Naive thymus-derived CD8-positive, alpha-beta T cell (primary cell): ENCODE data around the gene JUNB. TPM values are rescaled to one million over a fixed set of nuclear protein-coding genes. Genes with fewer than 3 reads are reported as not detected.

ENCODE experiments used
- ATAC-seq, 2 donors: fragments of 150-1000 bp; cut with Tn5 transposase in 1 of 2; sonication (Bioruptor Pico), chemical (Tn5 transposase) in 1 of 2; 1 replicate in 1 of 2; 2 replicates in 1 of 2; pipeline ENCODE4 v1.10.0; 2021; ENCODE audit warnings: mild to moderate bottlenecking in 2 of 2, moderate library complexity in 2 of 2
- POLR2A ChIA-PET: fragments of 350-600 bp; sonication (Branson Sonifier 250); formaldehyde crosslinking; loops from one replicate; lab custom pipeline; 2021; ENCODE audit warnings: antibody characterized with exemption; lab: Charles Lee
- DNase-seq, 10 donors: peaks; one replicate each; pipeline versions ENCODE4 v3.0.0 to v3.0.0-alpha.2; 2020 to 2022
- H3K27ac Mint-ChIP-seq, 10 donors: one replicate each; pipeline ENCODE4 v1.8.0; 2020 to 2022; ENCODE audit warnings: mild to moderate bottlenecking in 10 of 10, mixed read lengths in 10 of 10, moderate library complexity in 4 of 10, inconsistent platforms in 1 of 10
- H3K27me3 Mint-ChIP-seq, 5 donors: one replicate each; pipeline ENCODE4 v1.8.0; 2021 to 2022; ENCODE audit warnings: mixed read lengths in 5 of 5
- H3K36me3 Mint-ChIP-seq, 3 donors: one replicate each; pipeline ENCODE4 v1.8.0; 2020 to 2022; ENCODE audit warnings: mixed read lengths in 3 of 3, mild to moderate bottlenecking in 2 of 3, inconsistent platforms in 1 of 3
- H3K4me1 Mint-ChIP-seq, 4 donors: one replicate each; pipeline ENCODE4 v1.8.0; 2021 to 2022; ENCODE audit warnings: mixed read lengths in 4 of 4
- H3K4me3 Mint-ChIP-seq, 10 donors: one replicate each; pipeline ENCODE4 v1.8.0; 2020 to 2022; ENCODE audit warnings: mild to moderate bottlenecking in 10 of 10, mixed read lengths in 10 of 10, moderate library complexity in 6 of 10, inconsistent platforms in 1 of 10
- H3K9me3 Mint-ChIP-seq, 9 donors: one replicate each; pipeline ENCODE4 v1.8.0; 2020 to 2022; ENCODE audit warnings: mixed read lengths in 9 of 9, mild to moderate bottlenecking in 3 of 9, inconsistent platforms in 1 of 9, moderate library complexity in 1 of 9
- polyA plus RNA-seq, 3 donors: library from polyadenylated mRNA; unstranded; fragments of 300-500 nt; fragmentation: Illumina TruSeq; gene quantifications; one replicate each; pipeline ENCODE4 v1.2.3, GENCODE V29; 2021
- total RNA-seq, 8 experiments: library from RNA in 2 of 8; stranded (reverse) in 2 of 8; gene quantifications; one replicate each; pipeline ENCODE4 v1.2.3 and lab custom pipeline; 2021 to 2026

The JUNB gene
- total and polyA plus RNA-seq, 5 experiments from 2014 or later: 99.1 to 1,468 (median 845) TPM

DNA sequence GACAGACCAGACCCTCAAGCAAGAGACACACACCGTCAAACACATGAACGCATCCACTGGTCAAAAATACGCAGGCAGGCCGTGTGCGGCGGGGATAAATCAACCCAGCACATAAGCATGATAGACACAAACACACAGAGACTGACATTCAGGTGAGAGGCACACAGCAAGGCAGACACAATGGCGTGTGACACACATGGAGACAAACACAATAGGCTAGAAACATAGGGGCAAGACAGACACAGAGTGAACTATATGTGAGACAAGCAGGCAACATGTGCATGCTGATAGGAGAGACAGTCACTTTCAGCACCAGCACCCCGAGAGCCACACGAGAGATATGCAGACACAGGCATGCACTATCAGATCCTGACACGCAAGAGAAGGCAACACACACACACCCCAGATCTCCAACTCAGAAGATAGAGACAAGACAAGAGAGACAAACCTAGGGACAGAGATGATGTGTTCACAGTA, 6.9 kb upstream of the JUNB start:
- H3K27me3 Mint-ChIP-seq: no peaks in the 10 kb centered on the region
- no peak overlapping the region for H3K4me3 Mint-ChIP-seq
- ATAC-seq (peak; percentile 2 to 13), DNase-seq (peak in 4 of 10 donors; percentile 43 to 57 (median 53))
- H3K9me3 Mint-ChIP-seq: no peaks in the 10 kb centered on the region
- POLR2A ChIA-PET: interaction anchor here (20.9 kb wide), 1 partner anchor 13 kb away, joined by 1021 read pairs; the partner anchor contains the start of genes JUNB, PRDX2 and THSD8
- H3K4me1 Mint-ChIP-seq: peaks cover 17 to 53% (median 28%) of the 10 kb centered on the region in 4 donors
- no peaks in the 10 kb centered on the region for H3K36me3 Mint-ChIP-seq
- no peak overlapping the region for H3K27ac Mint-ChIP-seq

DNA sequence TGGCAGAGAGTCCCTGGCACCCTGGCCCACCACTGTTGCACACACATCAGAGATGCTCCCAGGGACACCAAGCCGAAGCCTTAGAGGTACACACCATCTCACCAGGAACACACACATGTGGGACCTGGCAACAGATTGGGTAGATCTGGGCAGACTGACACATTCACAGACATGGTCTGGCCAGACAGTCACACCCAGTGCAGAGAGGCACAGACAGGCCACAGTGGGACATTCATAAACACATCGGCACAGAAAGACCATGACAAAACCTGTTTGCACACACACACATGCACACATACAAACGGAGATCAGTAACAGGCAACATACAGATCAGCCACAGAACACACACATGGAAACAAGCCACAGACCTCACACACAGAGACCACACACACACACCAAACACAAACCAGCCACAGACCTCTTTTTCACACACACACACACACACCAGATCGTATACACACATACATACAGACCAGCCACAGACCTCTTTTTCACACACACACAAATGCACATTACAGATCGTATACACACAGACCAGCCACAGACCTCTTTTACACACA, 6.3 kb upstream of the JUNB start:
- Mint-ChIP-seq H3K4me3 (no peak overlapping the region), H3K27ac (no peak overlapping the region), H3K9me3 (no peaks in the 10 kb centered on the region), H3K36me3 (no peaks in the 10 kb centered on the region), H3K4me1 (peaks cover 17 to 48% (median 25%) of the 10 kb centered on the region in 4 donors), H3K27me3 (no peaks in the 10 kb centered on the region)
- DNase-seq (peak in 8 of 10 donors; percentile 15 to 72 (median 61)), ATAC-seq (peak in 1 of 2 donors; percentile 1)
- POLR2A ChIA-PET: interaction anchor here (0.7 to 1.4 kb wide), 2 partner anchors 11 to 1590 kb away, joined by 3 to 4 read pairs; no protein-coding TSS in a partner anchor

DNA sequence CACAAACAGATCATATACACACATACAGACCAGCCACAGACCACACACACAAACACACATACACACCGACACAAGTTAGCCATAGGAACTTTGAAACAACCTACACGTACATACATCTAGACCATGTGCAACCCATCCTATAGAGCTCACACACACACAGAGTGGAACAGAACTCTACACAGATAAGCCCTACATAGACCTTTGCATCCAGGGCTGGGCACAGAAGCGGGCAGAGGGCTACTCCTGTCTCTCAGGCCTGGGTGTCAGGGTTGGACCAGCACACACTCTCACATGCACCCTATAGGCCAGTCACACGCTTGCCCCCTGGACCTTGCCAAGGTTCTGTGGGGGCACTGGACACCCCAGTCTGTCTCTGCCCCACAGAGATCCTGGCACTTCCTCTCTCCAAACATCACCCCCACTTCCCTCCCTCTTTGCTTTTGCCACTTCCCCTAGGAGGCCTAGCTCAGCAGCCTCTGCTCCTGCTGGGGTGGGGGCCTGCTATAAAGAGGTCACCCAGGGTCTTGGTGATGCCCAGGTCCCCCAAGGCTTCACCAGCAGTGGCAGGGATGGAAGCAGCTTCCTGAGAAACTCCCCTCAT, 5.8 kb upstream of the JUNB start:
- no peaks in the 10 kb centered on the region for H3K9me3 Mint-ChIP-seq
- peaks cover 21 to 49% (median 28%) of the 10 kb centered on the region in 4 donors for H3K4me1 Mint-ChIP-seq
- H3K36me3 Mint-ChIP-seq: no peaks in the 10 kb centered on the region
- H3K27ac Mint-ChIP-seq: no peak overlapping the region
- no peak for ATAC-seq
- H3K4me3 Mint-ChIP-seq: no peak overlapping the region
- no peaks in the 10 kb centered on the region for H3K27me3 Mint-ChIP-seq
- POLR2A ChIA-PET: interaction anchor here (0.6 to 1.4 kb wide), 3 partner anchors 10 to 1591 kb away, joined by 3 to 8 read pairs (median 4); no protein-coding TSS in a partner anchor
- peak in 1 of 10 donors; percentile 50 for DNase-seq

DNA sequence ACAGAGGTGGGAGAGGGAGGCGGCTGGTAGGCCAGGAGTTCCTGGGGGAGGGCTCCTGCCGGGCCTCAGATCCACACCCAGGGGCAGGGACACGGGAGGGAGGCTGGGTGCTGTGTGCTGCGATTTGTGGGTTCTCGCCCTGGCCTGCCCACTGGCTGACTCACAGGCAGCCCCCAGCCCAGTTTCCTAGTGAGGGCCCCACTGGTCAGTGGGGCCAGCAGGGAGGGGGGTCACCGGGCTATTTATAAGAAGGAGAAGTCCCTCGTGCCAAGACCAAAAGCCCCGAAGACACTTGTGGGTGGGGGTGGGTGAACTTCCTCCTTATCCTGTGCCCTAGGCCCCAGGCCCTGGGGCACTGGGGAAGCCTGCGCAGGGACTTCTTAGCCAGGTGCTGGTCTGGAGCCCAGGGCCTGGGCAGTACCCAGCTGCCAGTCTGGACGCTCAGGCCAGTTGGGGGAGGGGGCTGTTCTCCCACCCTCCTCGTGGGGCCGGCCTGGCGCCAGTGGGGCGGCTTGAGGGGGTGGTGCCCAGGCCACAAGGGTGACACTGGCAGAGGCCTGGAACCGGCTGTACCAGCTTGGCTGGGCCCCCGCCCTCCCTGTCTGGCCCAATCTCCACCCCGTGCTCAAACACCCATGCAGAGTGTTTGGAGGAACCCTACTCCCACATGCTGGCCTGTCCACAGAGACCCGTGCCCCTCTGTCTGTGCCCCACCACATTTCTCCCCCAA, 5.0 kb upstream of the JUNB start:
- Mint-ChIP-seq H3K9me3 (no peaks in the 10 kb centered on the region), H3K27me3 (peaks cover 0 to 1% (median 0%) of the 10 kb centered on the region in 5 donors), H3K36me3 (no peaks in the 10 kb centered on the region), H3K4me3 (peak overlapping the region in 1 of 10 donors; percentile 32), H3K27ac (peak overlapping the region in 9 of 10 donors; percentile 29 to 98 (median 75)), H3K4me1 (peaks cover 28 to 56% (median 35%) of the 10 kb centered on the region in 4 donors)
- DNase-seq: peak in 1 of 10 donors; percentile 22
- POLR2A ChIA-PET: interaction anchor here (1.4 kb wide), 1 partner anchor 10 kb away, joined by 3 read pairs; no protein-coding TSS in a partner anchor
- ATAC-seq: no peak

DNA sequence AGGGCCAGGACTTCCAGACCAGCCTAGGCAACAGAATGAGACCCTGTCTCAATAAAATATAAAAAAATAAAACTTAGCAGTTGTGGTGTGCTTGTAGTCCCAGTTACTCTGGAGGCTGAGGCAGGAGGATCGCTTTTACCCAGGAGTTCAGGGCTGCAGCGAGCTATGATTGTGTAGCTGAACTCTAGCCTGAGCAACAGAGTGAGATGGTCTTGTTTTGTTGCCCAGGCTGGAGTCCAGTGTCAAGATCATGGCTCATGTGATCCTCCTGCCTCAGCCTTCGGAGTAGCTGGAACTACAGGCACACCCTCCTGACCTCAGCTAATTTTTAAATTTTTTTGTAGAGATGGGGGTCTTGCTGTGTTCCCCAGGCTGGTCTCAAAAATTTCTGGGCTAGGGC, 4.3 kb upstream of the JUNB start:
- H3K36me3 Mint-ChIP-seq: no peaks in the 10 kb centered on the region
- H3K4me3 Mint-ChIP-seq: peak overlapping the region in 1 of 10 donors; percentile 28
- POLR2A ChIA-PET: interaction anchor here (2.9 kb wide), 1 partner anchor 9 kb away, joined by 34 read pairs; no protein-coding TSS in a partner anchor
- no peak for ATAC-seq
- H3K4me1 Mint-ChIP-seq: peaks cover 23 to 50% (median 30%) of the 10 kb centered on the region in 4 donors
- H3K9me3 Mint-ChIP-seq: no peaks in the 10 kb centered on the region
- H3K27ac Mint-ChIP-seq: peak overlapping the region in 9 of 10 donors; percentile 2 to 98 (median 86)
- DNase-seq: no peak
- peaks cover 0 to 2% (median 0%) of the 10 kb centered on the region in 5 donors for H3K27me3 Mint-ChIP-seq

DNA sequence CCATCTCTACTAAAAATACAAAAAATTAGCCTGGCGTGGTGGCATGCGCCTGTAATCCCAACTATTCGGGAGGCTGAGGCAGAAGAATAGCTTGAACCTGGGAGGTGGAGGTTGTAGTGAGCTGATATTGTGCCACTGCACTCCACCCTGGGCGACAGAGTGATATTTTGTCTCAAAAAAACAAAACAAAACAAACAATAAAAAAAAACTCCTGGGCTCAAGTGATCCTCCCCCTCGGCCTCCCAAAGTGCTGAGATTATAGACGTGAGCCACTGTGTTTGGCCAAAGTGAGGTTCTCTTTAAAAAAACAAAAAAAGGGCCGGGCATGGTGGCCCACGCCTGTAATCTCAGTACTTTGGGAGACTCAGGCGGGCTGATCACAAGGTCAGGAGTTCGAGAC, 3.8 kb upstream of the JUNB start:
- Mint-ChIP-seq H3K4me3 (peak overlapping the region in 1 of 10 donors; percentile 28), H3K36me3 (no peaks in the 10 kb centered on the region), H3K4me1 (peaks cover 20 to 47% (median 27%) of the 10 kb centered on the region in 4 donors), H3K27ac (peak overlapping the region in 8 of 10 donors; percentile 29 to 98 (median 92)), H3K27me3 (peaks cover 0 to 2% (median 0%) of the 10 kb centered on the region in 5 donors), H3K9me3 (no peaks in the 10 kb centered on the region)
- ATAC-seq: no peak
- DNase-seq: no peak
- POLR2A ChIA-PET: interaction anchor here (2.9 kb wide), 1 partner anchor 10 kb away, joined by 34 read pairs; no protein-coding TSS in a partner anchor

DNA sequence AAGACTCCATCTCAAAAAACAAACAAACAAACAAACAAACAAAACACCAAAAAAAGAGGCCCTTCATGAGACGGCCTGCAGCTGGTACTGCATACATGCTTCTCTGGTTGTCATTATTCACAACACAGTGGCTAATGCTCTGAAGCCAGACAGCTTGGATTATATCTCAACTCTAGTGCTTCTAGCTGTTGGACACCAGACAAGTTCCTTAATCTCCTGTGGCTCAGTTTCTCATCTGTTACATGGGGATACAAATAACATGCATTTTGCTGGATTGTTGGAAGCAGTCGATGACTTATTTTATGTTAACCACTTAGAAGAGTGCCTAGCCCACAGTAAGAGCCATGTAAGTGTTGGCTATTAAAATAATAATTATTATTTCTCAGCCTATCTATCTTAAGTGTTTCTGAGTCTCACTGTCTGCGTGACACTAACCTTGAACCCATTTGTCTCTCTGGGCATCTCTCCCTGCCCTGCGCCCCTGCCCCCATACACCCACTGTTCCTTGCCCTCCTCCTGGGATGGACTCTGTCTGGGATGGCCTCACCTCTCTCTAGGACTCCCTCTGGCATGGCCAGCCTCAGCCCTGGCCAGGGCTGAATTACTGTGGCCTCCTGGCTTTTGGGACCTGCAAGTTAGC, 3.1 kb upstream of the JUNB start:
- POLR2A ChIA-PET: interaction anchor here (1.1 to 2.9 kb wide), 2 partner anchors 11 to 311 kb away, joined by 4 to 34 read pairs; no protein-coding TSS in a partner anchor
- peak overlapping the region in 9 of 10 donors; percentile 85 to 98 (median 98) for H3K27ac Mint-ChIP-seq
- peaks cover 0 to 2% (median 0%) of the 10 kb centered on the region in 9 donors for H3K9me3 Mint-ChIP-seq
- peaks cover 20 to 45% (median 29%) of the 10 kb centered on the region in 4 donors for H3K4me1 Mint-ChIP-seq
- no peak for ATAC-seq
- peaks cover 0 to 5% (median 4%) of the 10 kb centered on the region in 3 donors for H3K36me3 Mint-ChIP-seq
- H3K4me3 Mint-ChIP-seq: peak overlapping the region in 3 of 10 donors; percentile 37 to 89 (median 63)
- peaks cover 0 to 2% (median 0%) of the 10 kb centered on the region in 5 donors for H3K27me3 Mint-ChIP-seq
- DNase-seq: no peak

DNA sequence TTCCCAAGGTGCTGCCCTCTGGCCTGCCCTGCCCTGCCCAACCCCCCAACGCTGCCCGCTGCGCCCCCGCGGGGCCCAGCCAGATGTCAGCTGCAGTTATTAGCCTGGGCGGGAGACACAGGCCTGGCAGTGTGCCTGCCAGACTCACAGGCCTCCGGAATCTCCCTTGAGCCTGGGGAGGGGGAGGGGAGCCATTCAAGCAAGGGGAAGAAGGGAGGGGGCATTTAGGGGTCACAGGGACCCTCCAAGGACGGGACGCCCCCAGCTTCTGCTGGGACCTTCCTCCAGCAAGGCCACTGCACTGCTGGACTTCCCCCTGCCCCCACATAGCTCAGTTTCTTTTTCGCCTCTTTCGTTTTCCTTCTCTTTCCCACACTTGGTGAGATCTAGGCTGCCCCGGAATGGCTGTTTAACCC, 2.6 kb upstream of the JUNB start:
- H3K27me3 Mint-ChIP-seq: peaks cover 0 to 4% (median 0%) of the 10 kb centered on the region in 5 donors
- H3K27ac Mint-ChIP-seq: peak overlapping the region in 9 of 10 donors; percentile 94 to 98 (median 98)
- POLR2A ChIA-PET: interaction anchor here (1.1 to 2.9 kb wide), 2 partner anchors 11 to 311 kb away, joined by 4 to 34 read pairs; no protein-coding TSS in a partner anchor
- peaks cover 17 to 39% (median 28%) of the 10 kb centered on the region in 4 donors for H3K4me1 Mint-ChIP-seq
- DNase-seq: peak in 3 of 10 donors; percentile 37 to 51 (median 42)
- peak overlapping the region; percentile 68 to 99 (median 80) for H3K4me3 Mint-ChIP-seq
- H3K9me3 Mint-ChIP-seq: peaks cover 0 to 4% (median 0%) of the 10 kb centered on the region in 9 donors
- no peak for ATAC-seq
- H3K36me3 Mint-ChIP-seq: peaks cover 1 to 7% (median 5%) of the 10 kb centered on the region in 3 donors

DNA sequence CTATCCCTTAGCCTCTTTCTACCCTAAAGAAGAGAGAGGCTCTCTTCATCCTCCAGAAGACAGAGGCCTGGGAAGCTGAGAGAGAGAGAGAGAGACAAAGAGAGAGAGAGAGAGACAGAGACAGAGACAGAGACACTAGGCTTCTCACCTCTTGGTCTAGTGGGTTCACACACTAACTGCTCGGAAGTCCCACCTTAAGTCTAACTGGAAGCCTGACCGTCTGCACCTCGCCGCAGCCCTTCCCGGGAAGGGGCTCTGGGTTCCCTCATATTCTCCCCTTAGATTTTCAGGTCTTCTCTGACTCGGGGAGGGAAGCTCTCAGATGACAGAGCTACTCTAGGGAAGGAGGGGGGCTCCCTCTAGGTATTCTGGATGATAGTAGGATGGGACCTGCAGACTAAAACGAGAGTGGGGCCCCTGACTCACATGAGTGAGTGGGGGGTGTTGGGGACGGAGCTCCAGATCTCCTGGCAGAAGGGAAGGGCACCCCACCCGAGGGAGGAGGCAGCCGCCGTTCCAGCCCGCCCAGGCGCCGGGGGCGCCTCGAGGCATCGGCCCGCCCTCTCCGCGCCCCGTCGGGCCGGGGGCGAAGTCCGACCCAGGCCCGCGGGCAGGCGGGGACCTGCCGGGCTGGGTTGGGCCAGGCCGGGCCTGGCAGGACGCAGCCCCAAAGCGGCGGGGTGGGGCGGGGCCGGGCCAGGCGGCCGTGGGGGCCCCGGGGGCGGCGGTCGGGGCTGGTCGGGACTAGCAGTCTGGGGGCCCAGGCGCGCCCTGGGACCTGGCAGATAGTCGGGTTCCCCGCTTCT, 2.0 kb upstream of the JUNB start:
- POLR2A ChIA-PET: interaction anchor here (0.6 to 2.9 kb wide), 3 partner anchors 9 to 310 kb away, joined by 4 to 34 read pairs (median 4); no protein-coding TSS in a partner anchor
- DNase-seq (peak in 3 of 10 donors; percentile 21 to 48 (median 44)), ATAC-seq (no peak)
- peak overlapping the region in 9 of 10 donors; percentile 94 to 100 (median 98) for H3K27ac Mint-ChIP-seq
- peaks cover 1 to 7% (median 5%) of the 10 kb centered on the region in 3 donors for H3K36me3 Mint-ChIP-seq
- peak overlapping the region; percentile 68 to 99 (median 80) for H3K4me3 Mint-ChIP-seq
- H3K4me1 Mint-ChIP-seq: peaks cover 20 to 42% (median 33%) of the 10 kb centered on the region in 4 donors
- peaks cover 0 to 4% (median 0%) of the 10 kb centered on the region in 5 donors for H3K27me3 Mint-ChIP-seq
- H3K9me3 Mint-ChIP-seq: peaks cover 0 to 4% (median 0%) of the 10 kb centered on the region in 9 donors

DNA sequence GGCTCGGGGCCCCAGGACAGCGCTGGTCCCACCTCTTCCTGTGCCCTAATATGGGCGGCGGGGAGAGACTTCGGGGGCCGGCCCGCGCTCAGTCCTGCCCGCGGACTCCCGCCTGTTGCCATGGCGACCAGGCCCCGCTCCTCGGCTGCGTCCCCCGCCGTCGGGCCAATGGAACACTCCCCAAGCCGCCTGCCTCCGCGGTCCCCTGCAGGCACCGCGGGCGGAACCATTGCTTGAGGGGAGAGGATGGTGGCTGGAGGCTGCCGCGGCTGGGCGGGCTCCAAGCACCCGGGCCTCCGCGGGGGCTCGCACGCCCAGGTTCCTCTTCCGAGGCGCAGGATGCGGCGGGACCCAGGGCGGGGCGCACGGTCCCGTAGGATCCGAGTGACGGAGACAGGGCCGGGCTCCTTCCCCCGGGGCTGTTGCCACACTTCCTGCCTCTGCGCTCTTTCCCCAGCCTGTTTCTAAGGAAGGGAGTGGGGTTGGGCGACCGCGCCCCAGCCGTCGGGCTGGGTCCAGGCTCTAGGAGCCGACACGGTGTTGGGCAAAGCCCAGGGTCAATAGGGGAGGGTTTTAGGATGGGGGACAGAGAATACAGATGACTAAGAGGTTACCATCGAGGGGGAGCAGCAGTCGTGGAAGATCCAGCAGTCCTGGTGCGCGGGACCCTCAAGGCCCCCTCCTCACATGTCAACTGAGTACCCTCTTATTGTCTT, 1.2 kb upstream of the JUNB start:
- Mint-ChIP-seq H3K9me3 (peaks cover 0 to 4% (median 0%) of the 10 kb centered on the region in 9 donors), H3K4me3 (peak overlapping the region; percentile 91 to 99 (median 96)), H3K36me3 (peaks cover 1 to 7% (median 5%) of the 10 kb centered on the region in 3 donors), H3K4me1 (peaks cover 22 to 50% (median 39%) of the 10 kb centered on the region in 4 donors), H3K27ac (peak overlapping the region; percentile 97 to 100 (median 100)), H3K27me3 (peaks cover 0 to 4% (median 0%) of the 10 kb centered on the region in 5 donors)
- ATAC-seq (peak; percentile 35 to 38), DNase-seq (peak; percentile 82 to 96 (median 90))
- POLR2A ChIA-PET: interaction anchor here (0.6 to 14.5 kb wide), 10 partner anchors 8 to 501 kb away, joined by 3 to 1021 read pairs (median 11); partner anchors contain the start of genes CALR, FBXW9, GET3 and HOOK2
